GM21717 (cell line): ENCODE results near the gene SLC16A11.
"Not testable (repeated sequence)": the region's sequence is repeated elsewhere in the genome, so short reads cannot be mapped to it uniquely, and the experiment has no call there.

ENCODE experiments used
- ATAC-seq: cut with Tn5 transposase; IDR thresholded peaks from one replicate; pipeline ENCODE4 v1.9.1; 2021; ENCODE audit warnings: mild to moderate bottlenecking, moderate library complexity; ENCODE audit not compliant: unreplicated experiment

The SLC16A11 gene, protein sequence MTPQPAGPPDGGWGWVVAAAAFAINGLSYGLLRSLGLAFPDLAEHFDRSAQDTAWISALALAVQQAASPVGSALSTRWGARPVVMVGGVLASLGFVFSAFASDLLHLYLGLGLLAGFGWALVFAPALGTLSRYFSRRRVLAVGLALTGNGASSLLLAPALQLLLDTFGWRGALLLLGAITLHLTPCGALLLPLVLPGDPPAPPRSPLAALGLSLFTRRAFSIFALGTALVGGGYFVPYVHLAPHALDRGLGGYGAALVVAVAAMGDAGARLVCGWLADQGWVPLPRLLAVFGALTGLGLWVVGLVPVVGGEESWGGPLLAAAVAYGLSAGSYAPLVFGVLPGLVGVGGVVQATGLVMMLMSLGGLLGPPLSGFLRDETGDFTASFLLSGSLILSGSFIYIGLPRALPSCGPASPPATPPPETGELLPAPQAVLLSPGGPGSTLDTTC

DNA sequence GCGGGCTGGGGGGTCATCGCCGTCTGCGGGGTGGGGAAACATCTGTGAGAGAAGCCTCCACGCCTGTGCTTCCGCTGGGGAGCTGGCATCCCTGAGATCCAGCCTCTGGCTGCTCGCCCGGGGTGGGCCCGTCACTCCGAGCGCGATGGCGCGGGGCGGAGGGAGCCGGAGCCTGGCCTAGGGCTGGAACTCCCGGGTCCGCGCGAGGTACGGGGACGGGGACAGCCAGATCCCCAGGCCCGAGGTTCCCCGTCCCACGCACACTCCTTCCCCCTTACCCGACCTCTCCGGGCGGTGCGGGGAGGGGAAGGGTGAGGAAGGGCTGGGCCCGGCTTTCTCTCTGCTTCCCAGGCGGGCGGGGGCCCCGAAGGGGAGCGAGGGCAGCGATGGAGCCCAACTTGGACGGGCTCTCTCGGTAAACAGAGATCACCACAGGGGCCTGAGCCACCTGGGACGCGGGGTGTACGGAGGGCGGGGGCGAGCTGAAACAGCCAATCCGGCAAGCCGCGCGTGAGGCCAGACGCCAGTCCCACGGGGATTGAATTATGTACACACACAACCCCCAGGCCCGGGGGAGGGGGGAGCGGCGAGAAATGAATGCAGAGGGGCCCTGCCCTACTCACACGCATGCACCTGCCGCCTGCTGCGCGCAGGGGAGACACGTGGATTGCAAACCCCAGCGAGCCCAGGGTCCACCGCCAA, at the start of gene SLC16A11:
Gene SLC16A11 (minus strand): TSS at position 596 of the 702 bp plus-strand sequence. CDS start 579 bp downstream, at position 17.
- no peak for ATAC-seq

DNA sequence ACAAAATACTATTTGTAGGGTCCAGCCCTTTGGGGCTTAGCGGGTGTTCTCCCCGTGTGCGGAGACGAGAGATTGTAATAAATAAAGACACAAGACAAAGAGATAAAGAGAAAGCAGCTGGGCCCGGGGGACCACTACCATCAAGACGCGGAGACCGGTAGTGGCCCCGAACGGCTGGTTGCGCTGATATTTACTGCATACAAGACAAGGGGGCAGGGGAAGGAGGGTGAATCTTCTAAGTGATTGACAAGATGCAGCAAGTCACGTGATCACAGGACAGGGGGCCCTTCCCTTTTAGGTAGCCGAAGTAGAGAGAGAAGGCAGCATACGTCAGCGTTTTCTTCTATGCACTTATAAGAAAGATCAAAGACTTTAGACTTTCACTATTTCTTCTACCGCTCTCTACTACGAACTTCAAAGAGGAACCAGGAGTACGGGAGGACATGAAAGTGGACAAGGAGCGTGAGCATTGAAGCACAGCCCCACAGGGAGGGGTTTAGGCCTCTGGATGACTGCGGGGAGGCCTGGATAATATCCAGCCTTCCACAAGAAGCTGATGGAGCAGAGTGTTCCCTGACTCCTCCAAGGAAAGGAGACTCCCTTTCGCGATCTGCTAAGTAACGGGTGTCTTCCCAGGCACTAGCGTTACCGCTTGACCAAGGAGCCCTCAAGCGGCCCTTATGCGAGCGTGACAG, 47.6 kb upstream of the SLC16A11 start:
- ATAC-seq: not testable (repeated sequence)

DNA sequence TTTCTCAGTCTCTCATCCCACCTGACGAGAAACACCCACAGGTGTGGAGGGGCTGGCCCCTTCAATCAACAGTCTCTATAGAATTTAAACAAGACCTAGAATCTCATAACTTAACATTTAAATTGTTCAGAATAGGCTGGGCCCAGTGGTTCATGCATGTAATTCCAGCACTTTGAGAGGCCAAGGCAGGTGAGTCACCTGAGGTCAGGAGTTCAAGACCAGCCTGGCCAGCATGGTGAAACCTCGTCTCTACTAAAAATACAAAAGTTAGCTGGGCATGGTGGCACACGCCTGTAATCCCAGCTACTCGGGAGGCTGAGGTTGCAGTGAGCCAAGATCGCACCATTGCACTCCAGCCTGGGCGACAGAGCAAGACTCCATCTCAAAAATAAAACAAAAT, 45.7 kb upstream of the SLC16A11 start:
- ATAC-seq: not testable (repeated sequence)

DNA sequence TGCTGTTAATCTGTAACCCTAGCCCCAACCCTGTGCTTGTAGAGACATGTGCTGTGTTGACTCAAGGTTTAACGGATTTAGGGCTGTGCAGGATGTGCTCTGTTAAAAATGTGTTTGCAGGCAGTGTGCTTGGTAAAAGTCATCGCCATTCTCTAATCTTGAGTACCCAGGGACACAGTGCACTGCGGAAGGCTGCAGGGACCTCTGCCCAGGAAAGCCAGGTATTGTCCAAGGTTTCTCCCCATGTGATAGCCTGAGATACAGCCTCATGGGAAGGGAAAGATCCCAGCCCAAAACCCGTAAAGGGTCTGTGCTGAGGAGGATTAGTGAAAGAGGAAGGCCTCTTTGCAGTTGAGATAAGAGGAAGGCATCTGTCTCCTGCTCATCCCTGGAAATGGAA, 44.5 kb upstream of the SLC16A11 start:
- not testable (repeated sequence) for ATAC-seq

DNA sequence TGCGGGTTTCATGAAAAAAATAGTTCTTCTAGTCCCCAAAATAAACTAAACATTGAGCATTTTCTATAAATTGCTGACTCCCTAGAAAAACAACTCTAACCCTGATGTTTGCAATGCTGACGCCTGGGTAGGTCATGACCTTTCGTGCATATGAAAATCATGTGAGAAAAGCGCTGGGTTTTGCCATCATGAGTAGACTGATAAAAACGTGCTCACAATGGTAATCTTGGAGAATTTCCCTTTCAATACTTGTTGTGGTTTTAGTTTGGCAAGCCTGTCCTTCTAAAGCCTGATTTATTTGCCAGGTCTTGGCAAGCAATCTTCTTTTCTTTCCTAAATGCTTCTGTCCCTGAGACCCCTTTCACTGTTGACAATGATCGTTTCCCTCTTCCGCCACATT, 40.2 kb upstream of the SLC16A11 start:
- ATAC-seq: no peak

DNA sequence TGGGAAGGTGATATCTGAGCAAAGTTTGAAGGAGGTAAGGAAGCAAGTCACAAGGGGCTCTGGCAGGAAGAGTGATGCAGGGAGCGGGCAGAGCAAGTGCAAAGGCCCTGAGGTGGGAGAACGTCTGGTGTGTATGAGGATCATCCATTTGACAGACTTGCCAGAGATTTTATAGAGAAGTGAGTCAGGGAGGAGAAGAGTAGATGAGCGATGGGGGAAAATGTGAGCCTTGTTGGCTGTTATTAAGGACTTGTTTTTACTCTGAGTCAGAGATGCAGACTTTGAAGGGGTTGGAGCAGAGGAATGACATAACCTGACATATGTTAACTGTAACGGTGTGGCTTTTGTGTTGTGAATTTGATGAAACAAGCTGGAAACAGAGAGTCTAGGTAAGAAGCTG, 39.7 kb upstream of the SLC16A11 start:
- no peak for ATAC-seq

DNA sequence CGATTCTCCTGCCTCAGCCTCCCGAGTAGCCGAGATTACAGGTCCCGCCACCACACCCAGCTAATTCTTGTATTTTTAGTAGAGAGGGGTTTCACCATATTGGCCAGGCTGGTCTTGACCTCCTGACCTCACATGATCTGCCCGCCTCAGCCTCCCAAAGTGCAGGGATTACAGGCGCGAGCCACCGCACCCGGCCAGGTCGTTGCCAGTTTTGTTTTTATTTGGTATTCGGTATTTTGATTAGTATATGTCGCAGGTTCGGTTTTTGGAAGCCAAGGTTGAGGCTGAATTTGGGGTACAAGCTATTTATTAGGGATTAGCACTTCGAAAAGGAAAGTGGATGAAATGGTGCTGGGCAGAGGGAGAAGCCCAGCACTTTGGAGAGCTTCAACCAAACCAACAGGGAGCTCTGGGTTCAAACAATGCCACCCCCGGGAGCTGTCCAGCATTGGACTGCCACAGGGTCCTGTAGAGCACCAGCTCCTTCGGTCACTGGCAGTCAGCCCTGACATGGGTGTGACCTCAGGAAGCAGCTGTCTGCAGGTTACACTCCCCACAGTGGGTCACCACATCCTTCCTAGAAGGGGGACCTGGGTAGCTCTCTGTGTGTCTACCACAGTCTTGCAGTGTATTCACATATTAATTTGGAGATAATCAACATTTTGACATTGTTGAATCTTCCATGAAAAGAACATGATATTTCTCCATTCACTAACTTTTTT, 37.6 kb upstream of the SLC16A11 start:
- ATAC-seq: no peak

DNA sequence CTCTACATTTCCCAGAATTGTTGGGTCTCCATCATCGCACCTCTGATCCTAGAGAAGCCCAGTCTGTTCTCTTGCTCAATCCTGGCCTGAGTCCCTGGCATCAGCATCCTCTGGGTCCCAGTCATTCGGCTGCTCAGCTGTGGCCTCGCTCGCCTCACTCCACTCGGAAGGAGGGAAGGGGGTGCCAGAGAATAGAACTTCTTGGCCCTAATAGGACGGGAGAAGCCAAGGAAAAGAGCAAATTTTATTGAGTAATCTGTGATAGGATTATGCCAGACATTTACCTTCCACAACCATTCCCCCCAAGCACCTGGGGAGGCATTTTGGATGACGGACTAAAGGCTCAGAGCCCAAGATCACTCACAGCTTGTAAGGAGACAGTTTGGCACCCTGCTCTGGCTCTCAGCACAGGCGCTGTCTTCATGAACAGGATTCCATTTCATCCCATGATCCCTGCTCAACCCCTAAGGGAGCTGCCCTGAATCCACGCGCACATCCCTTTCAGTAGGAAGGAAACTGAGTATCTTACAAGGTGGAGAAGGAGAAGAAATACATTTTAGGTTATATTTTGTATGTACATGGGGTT, 36.7 kb upstream of the SLC16A11 start:
- no peak for ATAC-seq

DNA sequence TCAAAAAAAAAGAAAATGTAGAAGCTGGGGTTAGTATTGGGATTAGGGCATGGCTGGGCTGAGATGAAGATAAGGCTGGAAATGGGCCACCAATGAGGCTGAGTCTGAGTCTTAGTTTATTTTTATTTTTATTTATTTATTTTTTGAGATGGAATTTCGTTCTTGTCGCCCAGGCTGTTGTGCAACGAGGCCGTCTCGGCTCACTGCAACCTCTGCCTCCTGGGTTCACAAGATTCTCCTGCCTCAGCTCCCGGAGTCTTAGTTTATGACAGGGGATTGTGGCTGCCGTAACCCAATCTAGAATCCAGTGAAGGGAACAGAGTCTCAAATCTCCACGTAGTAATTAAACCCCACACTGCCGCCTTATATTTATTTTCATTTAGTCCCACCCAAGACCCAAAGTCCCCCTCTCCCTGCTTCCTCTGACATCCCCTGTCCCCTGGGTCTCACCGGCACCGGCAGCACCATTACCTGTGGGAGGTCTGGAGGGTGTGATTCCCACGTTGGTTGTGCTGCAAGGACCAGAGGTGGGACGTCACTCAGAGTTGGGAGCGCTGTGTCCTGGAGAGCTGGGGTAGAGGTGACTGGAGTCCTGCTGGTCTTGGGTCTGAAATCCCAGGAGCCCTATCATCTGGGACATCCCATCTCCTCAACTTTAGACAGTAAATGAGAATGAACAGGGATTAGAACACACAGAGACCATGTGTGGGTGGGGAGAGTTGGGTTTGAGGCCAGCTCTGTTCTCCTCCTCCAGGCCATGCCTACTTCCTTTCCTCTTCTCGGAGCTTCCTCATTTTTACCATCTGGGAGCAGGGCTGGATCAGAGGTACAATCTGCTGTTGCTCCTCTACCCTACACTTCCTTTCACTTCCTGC, 35.9 kb upstream of the SLC16A11 start, which contains the start of gene CLEC10A:
Gene CLEC10A (minus strand): TSS at position 671 of the 875 bp plus-strand sequence. CDS start 1,439 bp downstream, outside the sequence.
- ATAC-seq: no peak

DNA sequence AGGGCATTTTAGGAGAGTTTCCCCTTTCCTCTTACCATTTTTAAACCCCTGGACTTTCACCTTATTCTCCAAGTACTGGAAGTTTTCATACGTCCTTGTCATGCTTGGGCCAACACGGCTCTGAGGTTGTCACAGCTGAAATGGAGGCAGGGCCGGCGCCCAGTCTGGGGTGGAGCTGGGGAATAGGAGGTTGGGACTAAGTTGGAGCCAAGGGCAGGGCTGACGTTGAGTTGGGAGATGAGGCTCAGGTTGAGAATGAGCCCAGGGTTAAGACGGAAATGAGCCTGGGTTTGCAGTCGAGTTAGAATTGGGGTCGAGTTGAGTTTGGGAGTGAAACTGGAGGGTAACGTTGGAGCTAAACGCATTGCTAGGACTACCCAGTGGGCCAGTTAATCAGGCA, 34.8 kb upstream of the SLC16A11 start:
- no peak for ATAC-seq

DNA sequence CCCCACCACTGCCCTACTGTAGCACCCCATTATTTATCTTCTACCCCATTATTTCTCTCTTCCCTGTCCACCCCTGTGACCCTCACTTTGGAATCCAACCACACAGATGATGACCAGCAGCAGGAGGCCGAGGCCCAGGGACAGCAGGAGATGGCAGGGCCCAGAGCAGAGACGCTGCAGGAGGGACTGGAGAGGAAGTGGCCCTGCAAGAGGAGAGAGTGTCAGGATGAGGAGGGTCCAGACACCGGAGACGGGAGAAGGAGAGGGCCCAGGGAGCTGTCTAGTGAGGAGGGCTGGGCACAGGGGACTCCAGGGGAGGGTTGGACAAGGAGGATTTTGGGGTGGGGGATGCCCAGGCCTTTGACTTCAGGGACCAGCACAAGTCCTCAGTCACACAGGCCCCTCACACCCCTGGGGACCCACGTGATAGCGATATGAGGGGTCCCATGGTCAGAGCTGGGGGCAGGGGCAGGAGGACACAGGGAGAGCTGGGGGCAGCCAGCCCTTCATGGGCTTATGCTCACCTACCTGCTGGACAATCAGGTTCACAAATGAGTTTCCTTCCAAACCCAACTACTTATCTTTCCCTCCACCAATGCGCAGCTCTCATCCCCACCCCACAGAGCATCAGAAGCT, 34.1 kb upstream of the SLC16A11 start:
- no peak for ATAC-seq

DNA sequence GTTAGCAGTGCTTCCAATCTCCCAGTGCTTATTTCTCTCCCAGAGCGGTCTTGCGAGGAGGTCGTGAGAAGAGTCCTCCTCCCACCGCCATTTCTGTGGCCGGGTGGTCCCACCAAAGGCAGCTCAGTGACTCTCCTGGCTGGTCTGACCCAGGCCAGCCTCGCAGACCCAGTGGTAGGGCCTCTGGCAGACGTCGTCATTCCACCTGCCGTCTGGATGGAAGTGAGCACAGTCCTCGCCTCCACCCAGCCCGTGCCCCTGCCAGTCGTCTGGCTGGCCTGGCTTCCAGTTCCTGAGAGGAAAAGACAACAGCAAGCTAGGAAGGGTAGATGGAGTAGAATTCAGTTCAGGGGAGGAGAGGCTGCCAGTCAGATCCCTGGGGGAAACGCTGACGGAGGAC, 31.0 kb upstream of the SLC16A11 start:
- ATAC-seq: no peak

DNA sequence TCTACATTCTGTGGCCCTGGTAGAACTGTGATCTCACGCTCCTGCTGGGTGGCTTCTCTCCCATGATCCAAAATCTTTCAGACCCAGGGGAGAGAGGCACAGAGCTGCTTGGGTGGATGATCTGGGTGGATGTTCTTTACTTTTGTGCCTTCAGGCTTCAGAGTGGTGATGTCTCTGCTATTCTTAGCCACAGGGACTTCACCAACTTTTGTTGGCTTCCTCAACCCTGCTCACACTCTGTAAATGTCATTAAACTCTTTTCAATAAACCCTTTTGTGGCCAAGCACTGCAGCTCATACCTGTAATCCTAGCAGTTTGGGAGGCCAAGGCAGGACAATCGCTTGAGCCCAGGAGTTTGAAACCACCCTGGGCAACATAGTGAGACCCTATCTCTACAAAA, 28.5 kb upstream of the SLC16A11 start:
- ATAC-seq: no peak

DNA sequence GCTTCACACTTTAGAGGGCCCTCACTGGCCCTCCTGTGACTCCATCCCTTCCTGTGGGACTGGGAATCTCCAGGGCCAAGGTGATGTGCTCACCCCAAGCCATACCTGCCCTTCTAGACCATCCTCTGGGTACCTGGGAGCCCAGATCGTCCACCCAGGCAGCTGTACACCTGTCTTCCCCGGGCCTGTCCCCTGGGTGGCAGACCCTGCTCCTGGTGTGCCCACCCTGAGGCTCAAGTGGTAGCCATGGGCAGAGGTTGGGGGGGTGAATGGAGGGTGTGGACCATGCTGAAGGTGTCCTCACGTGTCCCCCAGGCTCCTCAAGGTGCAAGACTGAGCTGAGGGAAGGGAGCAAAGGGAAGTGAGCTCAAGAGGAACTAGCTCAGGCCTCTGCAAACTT, 26.8 kb upstream of the SLC16A11 start:
- ATAC-seq: no peak

DNA sequence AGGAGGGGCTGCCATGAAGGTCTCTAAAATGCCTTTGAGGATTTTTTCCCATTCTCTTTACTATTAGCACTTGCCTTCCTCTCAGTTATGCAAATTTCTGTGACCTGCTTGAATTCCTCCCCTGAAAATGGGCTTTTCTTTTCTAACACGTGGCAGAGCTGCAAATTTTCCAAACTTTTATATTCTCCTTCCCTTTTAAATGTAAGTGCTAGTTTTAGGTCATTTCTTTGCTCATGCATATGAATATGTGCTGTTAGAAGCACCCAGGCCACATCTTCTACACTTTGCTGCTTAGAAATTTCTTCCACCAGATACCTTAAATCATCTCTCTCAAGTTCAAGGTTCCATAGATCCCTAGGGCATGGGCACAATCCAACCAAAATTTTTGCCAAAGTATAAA, 24.4 kb upstream of the SLC16A11 start:
- ATAC-seq: no peak

DNA sequence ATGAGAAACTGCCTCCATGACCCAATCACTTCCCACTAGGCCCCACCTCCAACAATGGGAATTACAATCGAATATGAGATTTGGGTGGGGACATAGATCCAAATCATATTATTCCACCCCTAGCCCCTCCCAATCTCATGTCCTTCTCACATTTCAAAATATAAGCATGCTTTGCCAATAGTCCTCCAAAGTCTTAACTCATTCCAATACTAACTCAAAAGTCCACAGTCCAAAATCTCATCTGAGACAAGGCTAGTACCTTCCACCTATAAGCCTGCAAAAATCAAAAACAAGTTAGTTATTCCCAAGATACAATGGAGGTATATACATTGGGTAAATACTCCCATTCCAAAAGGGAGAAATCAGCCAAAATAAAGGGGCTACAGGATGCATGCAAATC, 23.3 kb upstream of the SLC16A11 start:
- no peak for ATAC-seq

DNA sequence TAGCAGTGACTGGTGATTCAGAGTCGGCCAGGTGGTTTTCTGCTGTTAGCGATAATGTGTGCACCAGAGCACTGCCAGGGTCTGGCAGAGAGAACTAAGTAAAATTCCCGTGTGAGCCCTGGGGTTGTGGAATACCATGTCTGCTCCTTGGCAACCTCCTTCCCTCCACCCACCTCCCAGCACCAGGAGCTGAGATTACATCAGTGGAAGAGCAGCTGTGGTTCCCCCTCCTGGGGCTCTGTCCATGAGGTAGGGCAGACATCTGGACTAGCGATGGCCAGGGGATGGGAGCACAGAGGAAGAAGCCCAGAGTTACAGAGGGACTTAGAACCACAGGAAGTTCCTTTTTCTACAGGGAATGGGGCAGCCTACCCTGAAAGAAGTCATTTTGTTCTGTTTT, 20.4 kb upstream of the SLC16A11 start:
- ATAC-seq: no peak

DNA sequence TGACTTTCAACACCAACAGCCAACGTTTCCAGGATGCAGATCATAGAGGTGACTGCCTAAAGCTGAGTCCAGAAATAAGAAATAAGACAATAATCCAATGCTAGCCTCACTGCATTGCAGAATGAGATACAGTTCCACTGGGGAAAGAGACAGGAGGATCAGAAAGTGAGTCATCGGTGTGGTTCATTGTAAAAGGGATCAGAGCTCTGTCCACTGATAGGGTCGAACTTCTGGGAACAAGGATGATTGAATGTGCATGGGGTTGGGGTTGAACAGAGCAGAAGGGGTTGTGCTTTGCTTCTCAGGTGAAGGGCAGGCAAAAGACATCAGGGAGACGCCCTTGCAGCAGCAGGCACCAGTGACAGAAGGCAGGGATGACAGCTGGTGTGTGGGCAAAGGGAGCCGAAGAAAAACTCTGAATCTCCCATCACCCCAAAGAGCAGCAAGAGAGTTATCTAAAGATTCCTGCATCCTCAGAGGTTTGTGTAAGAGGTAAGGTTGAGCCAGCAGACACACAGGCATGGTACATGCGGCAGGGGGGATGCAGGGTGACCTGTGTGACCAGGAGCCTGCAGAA, 19.7 kb upstream of the SLC16A11 start:
- ATAC-seq: no peak
